ENCODE measurements around the gene LINC00305.

Gene LINC00305

DNA sequence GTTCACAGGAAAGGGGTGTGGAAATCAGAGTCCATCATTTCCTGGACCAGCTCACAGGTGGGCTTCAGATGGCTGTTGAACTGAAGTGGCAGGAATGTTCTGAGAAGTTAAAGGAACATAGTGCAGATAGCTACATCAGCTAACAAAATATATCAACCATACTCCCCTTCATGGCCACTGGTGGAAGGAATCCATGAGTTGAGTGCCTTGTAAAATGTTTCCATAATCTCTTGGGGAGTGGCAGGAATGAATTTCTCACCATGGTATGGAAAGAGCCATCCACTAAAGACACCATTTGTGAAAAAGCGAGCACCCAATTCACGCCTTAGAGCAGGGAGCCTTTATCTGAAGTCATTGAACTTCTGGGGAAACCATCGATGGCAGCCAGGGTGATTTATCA, at the start of gene LINC00305:
LINC00305 (minus strand) TSS at position 101 of the 400 bp plus-strand sequence.
- DNase-seq (ENCODE audit: low read depth in 2 of 3, low spot score in 1 of 3) = no peak

DNA sequence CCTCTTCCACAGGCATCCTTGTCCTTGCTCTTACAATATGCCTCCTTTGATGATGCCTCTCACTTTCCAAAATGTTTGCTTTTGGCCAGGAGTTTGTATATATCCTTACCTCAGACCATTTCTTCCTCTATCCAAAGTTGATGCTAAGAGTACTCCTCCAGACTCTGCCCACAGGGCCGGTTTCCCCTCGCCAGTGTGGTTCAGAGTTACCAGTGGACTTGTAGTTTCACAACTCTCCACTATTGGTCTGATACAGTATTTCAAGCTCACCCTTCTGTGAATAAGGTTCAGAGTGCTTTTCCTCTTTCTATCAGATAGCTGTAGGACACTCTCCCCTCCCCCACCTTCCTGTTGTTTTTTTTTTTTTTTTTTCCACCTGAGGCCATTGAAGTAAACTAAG, 42.2 kb upstream of the LINC00305 start:
- DNase-seq (ENCODE audit: low read depth in 2 of 3, low spot score in 1 of 3) = no peak

DNA sequence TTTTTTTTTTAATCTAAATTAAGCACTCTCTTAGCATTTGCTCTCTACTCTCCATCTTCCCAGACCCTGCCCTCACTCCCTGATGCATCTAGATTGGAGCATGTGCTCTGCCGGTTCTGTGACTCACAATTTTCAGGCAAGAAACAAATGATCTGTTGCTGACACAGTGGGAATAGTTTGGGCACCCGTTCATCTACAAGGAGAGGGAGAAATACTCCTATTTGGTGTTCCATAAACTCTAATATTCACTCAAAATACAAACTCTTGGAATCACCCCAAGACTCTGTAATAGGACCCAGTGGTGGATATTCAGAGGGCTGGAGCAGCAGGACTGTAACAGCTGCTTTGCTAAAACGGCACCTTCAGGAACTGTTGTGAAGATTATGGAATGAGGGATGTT, 37.1 kb upstream of the LINC00305 start:
- no peak for DNase-seq (ENCODE audit: low read depth in 2 of 3, low spot score in 1 of 3)

DNA sequence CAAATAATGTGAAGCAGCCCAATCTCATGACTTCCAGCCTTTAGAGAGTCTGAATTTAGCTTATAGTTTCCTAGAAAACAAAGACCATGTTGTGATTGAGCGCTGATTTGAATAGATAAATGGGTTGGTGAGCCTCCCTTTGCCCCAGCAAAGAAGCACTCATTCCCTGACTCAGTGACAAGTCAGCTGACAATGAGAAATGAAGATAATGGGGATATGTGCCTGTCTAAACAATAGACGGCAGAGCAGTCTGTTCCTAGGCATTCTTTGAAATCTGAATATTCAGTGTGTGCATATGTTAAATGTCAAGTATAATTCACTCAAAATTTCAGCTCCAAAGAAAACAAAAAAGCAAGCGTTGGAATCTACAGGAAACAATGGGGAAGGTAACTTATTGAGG, 34.8 kb upstream of the LINC00305 start:
- no peak for DNase-seq (ENCODE audit: low read depth in 2 of 3, low spot score in 1 of 3)

DNA sequence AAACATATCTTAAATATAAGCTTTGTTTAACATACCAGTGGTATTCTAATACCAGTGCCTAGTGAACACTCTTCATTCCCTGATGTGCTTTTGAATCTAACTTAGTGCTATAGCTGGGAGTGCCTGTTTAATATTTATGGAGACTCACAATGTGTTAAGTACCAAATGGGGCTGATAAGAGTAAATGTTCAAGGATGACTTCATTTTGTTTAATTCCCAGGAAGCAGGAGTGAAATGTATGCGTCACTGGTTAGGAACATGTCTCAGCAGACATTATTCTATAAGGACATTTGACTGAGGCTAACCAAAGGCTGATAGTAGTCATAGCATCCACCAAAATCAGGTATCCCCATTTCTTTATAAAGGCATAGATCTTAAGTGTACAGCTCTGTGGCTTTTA, 31.7 kb upstream of the LINC00305 start:
- no peak for DNase-seq (ENCODE audit: low read depth in 2 of 3, low spot score in 1 of 3)

DNA sequence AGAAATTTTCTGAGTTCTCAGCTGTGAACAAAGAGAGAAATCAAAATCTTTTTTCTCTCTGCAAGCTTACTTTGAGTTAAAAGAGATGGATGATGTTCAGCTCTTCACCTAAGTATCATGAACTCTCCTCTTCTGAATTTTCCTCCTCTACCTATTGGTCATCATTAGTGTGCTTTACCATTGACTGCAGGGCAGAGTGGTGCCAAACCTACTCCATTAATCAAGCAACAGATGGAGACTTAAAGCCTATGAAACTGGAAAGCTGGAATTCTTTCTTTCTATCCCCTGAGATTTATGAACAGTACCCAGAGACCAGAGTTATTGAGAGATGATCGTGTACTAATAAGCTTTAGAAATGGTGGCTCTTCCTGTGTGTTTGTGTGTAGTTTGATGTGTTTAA, 31.3 kb upstream of the LINC00305 start:
- no peak for DNase-seq (ENCODE audit: low read depth in 2 of 3, low spot score in 1 of 3)

DNA sequence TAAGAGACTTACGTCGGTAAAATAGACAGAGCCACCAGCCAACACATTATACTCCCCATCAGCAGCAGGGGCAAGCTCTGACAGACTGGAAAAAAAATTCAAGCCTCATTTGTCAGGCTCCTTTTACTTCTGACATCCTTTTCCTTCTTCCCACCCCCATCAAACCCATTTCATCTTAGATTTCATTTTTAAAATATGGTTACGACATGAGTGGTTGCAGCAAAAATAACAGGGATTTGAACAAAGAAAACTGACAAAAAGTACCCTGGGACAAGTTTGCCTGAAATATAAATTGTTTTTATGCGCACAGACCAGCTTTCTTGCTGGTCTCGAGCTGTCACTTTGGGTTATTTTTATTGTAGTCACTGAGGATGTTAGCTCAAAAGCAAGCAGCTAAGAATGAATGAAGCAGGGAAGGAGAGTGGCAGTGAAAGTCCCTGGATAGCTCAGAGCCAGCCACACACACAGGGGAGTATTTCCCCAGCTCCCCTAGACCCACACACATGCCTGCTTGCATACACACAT, 30.7 kb upstream of the LINC00305 start:
- no peak for DNase-seq (ENCODE audit: low read depth in 2 of 3, low spot score in 1 of 3)

DNA sequence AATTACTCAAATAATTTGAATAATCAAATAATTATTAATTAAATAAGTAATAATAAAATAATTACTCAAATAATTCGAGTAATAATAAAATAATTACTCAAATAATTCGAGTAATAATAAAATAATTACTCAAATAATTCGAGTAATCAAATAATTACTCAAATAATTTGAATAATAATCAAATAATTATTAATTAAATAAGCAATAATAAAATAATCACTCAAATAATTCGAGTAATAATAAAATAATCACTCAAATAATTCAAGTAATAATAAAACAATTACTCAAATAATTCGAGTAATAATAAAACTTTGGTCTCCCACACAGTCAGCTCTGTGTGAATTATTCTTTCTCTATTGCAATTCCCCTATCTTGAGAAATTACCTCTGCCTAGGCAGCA, 30.0 kb upstream of the LINC00305 start:
- no peak for DNase-seq (ENCODE audit: low read depth in 2 of 3, low spot score in 1 of 3)

DNA sequence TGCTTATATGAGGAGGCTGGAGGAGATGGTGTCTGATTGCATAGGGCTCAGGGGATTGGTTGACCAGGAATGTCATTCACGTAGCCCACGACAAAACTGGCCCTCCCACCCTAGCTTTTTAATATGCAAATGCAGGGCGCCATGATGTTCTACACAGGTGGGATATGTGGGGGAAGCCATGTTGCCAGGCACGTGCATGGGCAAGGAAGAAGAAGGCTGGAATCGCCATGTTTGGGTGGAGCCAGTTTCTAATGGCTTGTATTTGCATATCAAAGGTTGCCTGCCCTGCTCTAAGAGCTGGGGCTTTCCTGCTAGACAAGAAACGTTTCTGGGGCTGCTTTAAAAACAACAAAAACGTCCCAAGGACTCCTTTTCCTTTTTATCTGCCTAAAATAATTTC, 26.5 kb upstream of the LINC00305 start:
- DNase-seq (ENCODE audit: low read depth in 2 of 3, low spot score in 1 of 3) = no peak

DNA sequence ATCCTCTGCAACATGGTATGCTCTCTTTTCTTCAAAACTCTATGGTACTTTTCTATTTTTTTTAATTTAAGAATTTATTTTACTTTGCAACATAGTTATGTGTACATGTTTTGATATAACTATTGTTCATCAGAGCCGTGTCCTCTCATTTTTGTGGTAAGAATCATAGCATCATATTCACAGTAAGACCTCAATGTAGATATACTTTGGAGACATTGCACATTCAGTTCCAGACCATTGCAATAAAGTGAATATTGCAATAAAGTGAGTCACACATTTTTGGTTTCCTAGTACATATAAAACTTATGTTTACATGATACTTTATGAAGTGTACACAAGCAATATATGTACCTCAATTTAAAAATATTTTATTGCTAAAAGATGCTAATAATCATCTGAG, 22.7 kb upstream of the LINC00305 start:
- no peak for DNase-seq (ENCODE audit: low read depth in 2 of 3, low spot score in 1 of 3)

DNA sequence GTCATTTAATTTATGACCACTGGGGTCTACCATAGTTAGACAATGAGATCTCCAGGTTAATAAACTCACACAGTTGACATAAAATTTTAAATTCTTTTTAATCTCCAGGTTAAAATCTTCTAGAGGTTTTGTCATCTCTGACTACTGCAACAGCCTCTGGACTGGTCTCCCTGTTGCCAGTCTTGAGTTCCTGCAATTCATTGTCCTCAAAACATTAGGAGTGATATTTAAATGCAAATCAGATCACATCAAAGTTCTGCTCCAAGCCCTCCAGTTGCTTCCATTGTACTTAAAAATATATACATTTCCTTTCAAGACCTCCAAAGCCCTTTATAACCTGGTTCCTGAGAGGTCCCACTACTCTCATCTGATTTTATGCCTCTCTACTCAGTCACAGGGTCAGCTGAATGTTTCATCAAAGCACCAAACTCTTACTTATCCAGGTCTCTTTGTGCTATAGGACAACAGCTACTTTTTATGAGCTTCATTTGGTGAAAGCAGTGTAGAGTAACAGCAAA, 18.6 kb upstream of the LINC00305 start:
- DNase-seq (ENCODE audit: low read depth in 2 of 3, low spot score in 1 of 3) = no peak

DNA sequence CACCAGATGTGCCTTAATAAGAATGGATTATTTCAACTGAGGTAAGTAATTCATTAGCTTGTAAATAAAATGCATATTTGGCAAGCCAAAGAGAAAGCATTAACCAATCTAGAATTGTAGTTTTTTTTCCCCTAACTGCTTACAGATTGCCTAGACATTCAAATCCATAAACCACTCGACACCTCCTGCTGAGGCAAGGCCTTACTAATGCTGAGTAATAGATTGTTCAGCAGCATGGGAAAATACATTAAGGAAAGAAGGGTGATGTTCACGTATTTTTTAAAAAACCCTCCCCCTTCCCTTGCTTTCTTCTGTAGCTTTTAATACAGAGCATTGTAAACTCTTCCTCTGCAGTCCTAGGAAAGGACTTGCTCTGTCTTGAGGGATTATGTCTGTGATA, 17.0 kb upstream of the LINC00305 start:
- DNase-seq (ENCODE audit: low read depth in 2 of 3, low spot score in 1 of 3) = no peak

DNA sequence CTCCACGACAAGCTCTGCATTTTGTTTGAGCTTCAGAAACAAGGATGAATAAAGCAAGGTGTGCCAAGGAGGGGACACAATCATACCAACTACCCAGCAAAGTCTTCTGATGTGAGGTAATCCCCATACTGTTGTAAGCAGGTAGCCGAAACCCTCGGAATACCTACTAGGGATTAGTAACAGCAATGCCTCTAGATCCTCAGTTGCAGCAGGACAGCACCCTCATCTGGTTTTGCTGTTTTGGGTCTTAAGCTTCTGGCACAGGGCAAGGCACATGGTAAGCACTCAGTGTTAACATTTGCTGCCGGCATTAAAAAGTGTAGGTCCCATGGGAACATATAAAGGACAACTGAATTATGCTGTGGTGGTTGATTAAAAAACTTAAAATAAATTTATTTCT, 16.0 kb upstream of the LINC00305 start:
- no peak for DNase-seq (ENCODE audit: low read depth in 2 of 3, low spot score in 1 of 3)

DNA sequence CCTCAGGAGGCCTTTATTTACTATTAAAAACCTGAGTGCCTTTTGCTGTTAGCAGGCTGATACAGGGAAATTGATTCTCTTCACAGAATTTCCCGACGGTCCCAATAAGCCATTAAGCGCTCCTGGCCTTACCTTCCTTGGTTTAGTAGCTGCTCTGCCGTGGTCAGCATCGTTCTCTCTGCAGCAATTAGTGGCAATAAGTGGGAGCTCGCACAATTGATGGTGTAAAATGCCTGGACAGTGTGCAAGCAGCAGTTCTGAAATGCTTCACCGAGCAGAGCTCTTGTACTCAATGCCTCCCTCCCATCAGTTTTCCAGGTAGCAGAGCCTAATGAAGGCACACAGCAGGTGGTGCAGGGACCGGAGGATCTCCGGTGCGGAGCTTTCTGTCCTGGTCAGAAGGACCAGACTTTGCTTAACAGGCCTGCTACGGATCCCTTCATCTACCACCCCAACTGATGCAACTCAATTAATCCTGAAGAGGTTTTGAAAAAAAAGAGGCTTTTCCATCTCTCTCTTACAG, 1.1 kb upstream of the LINC00305 start:
- no peak for DNase-seq (ENCODE audit: low read depth in 2 of 3, low spot score in 1 of 3)

DNA sequence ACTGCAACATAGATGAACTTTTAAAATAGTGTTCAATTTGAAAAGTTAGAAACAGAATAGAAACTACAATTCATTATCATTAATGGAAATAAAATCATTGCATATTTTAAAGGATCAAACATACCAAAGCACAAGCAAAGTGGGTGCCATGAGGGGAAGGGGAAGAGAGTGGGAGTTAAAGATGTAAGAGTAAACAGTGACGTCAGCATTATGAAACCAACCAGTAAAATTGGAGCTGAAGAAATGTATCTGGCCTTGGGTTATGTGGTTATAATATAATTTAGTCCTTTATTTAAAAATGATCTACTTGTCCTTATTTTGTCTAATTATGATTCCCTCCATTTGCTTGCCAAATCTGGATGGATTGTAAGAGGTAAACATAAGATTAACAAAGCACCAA, 6.0 kb downstream of the LINC00305 start:
- DNase-seq (ENCODE audit: low read depth in 2 of 3, low spot score in 1 of 3) = no peak

DNA sequence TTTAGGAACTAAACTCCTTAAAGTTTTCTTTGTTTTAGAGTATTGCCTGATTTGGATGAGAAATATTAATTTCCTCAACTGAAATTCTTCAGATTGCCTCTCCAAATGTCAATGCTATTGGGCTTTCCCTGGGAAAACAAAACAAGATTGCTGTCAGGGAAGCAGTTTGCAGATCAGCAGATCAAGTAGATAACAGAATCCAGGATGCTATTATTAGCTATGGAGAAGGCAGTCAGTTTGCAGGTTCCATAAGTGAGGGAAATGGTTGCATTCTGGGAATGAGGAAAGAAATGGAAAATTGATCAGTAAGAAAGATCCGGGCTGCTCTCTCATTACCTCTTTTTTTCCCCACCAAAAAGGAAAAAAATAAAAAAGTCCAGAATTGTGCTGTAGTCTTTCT, 11.0 kb downstream of the LINC00305 start:
- no peak for DNase-seq (ENCODE audit: low read depth in 2 of 3, low spot score in 1 of 3)

DNA sequence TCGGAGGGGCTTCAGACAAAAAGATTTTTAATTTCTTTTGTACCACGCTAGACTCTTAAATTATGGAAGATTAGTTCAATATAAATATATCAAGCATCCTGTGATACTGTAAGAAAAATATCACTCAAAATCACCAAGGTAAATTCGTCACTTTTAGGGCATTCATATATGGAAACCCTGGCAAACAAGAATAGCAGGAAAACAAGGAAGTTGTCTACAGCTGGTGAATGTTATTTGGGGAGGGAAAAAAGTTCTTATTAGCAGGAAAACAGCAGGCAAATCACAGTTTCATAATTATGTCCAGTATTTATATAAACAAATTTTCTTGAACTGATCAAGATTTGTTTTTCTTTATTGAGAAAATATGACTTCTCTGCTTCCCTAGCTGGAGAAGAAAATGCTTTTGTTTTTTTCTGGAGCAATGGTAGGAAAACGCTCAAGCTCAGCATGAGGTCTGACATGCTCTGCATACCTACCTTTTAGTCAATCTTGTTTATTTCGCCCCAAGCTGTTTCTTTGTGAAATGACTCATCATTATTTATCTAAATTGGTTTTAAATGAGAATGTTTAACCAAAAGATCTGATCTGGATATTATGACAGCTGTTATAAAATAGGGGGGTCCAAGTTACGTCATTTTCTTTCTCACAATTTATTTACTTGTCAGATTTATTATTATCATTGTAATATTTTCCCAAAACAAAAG, 14.7 kb downstream of the LINC00305 start:
- no peak for DNase-seq (ENCODE audit: low read depth in 2 of 3, low spot score in 1 of 3)

DNA sequence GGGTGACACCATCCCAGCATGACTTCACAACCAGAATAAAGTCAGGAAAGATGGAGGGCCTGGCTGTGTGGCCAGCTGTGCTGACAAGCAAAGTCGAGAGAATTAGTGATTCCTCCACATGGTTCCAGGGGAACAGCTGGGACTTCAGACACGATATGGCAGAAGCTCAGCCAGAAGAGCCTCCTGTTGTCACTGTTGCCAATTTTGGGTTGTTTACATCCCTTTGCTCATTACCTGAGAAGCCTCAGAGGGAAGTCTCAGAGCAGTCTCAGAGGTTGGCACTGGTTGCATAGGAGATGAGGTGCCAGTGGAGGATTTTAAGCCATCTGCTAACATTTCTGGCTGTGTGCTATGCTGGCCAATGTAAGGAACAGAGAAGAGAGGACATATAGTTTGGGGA, 16.0 kb downstream of the LINC00305 start:
- no peak for DNase-seq (ENCODE audit: low read depth in 2 of 3, low spot score in 1 of 3)

DNA sequence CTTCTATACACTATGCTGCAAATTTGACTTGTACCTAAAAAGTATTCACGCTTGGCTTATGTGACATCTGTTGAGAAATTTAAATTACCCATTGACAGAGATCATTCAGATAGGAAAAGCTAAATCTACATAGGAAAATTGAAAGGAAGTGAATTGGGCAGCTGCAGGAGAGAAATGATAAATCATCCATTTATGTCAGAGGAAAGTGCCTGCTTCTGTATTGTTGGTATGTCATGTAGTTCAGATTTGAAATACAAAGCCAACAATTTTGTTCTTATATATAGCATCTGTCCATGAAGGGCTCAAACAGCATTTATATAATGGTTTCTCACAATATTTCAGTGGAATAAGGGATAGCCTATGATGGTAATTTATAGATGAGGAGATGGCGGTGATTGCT, 17.6 kb downstream of the LINC00305 start:
- no peak for DNase-seq (ENCODE audit: low read depth in 2 of 3, low spot score in 1 of 3)

DNA sequence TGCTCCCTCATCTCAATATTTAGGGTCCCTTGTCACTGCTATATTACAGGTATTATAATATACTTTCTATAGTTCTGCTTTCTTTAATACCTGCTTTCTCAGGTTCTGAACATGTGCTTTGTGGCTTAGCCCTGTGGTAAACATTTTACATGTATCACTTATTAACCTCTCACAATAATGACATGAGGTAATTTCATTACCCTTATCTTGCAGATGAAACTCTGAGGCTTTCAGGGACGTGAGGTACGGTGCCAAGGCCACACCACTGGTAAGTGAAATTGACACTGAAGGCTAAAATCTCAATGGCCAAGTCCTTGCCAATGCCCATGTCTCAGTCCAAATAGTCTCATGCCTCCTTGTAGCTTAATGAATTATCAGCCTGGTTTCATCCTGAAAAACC, 21.7 kb downstream of the LINC00305 start:
- DNase-seq (ENCODE audit: low read depth in 2 of 3, low spot score in 1 of 3) = no peak

DNA sequence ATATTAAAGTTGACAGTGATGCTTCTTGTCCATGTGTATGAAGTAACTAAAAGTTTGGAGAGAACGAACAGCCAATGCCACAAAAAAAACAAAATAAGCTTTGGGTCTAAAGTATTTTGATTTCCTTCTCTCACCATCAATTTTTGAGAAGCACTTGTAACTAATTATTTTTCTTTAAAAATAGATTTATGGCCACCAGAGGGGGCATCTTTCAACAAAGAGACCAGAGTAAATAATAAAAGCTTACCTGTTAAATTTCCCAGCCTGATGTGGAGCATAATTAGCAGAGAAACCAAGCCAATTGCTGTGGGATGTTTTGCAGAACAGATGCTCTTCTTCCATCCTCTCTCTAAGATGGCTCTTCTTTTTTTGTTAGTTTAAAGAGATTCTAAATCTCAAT, 29.0 kb downstream of the LINC00305 start:
- DNase-seq (ENCODE audit: low read depth in 2 of 3, low spot score in 1 of 3) = no peak

DNA sequence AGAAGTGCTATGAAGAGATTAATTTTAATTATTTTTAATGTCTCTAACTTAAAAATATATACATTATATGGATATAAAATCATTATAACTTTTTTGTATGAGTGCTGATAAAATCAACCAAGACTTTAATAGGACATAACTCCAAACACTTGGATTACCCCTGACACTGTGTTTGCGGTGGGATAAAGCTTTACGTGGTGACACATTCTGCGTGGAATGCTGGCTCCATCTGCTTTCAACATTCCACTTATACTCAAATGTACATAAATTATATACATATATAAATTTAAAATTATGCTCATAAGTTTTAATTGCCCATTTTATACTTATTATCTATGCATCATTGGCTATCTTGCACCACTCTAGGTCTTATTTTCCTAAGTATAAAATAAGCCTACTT, 30.5 kb downstream of the LINC00305 start:
- no peak for DNase-seq (ENCODE audit: low read depth in 2 of 3, low spot score in 1 of 3)

All from stimulated activated CD4-positive, alpha-beta T cell treated with anti-CD3 and anti-CD28 coated beads, Interleukin-12 subunit alpha, Interleukin-12 subunit beta, amount 100 ng/mL, for 48 hours (primary cell).